Suprapubic skin (tissue), 3 donors: ENCODE measurements around the gene CLCN2.

Source experiments
- CTCF ChIP-seq, 2 donors: fragments of 200-600 bp in 1 of 2; fragments of 450-650 bp in 1 of 2; sonication (generic) in 1 of 2; IDR thresholded peaks; one replicate each; pipeline ENCODE4 v1.5.1; 2016 to 2019; ENCODE audit warnings: antibody characterized with exemption in 2 of 2, mild to moderate bottlenecking in 1 of 2, moderate library complexity in 1 of 2
- POLR2A ChIP-seq, 2 donors: fragments of 450-650 bp; IDR thresholded peaks; one replicate each; pipeline ENCODE4 v1.6.1; 2017; ENCODE audit warnings: antibody characterized with exemption in 2 of 2, mild to moderate bottlenecking in 2 of 2, moderate library complexity in 2 of 2

- TF ChIP-seq CTCF (IDR thresholded peaks at IDR 0.05) (no peak), POLR2A (IDR thresholded peaks at IDR 0.05) (no peak)
Observed at GRCh38 chr3:184337981-184338380, 23.4 kb downstream of the CLCN2 start.
